Measurements from ENCODE around the gene PRKAR2B. TPM values are rescaled to one million over a fixed set of nuclear protein-coding genes. Genes with fewer than 3 reads are reported as not detected.
"Not testable (repeated sequence)": the region's sequence is repeated elsewhere in the genome, so short reads cannot be mapped to it uniquely, and the experiment has no call there.

Gene PRKAR2B
- total RNA-seq, 4 donors from 2014 or later = 3.0 to 28.1 (median 5.7) TPM

DNA sequence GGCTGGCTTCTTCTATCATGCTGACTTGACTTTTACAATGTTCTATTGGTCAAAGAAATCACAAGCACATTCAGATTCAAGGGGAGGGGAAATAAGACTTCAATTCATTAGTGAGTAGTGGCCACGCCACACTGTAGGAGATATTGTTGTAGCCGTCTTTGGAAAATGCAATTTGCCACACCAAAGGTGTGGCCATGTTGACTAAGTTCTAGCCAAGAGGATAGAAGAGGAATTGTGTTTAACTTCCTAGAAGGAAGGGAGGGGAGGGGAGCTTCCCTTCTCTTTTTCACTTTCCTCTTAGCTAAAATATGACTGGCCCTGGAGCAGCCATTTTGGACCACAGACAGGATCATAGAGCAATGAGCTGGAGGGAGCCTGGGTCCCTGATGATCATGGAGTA lies 3.4 kb upstream of the PRKAR2B start:
- TF ChIP-seq POLR2A (IDR thresholded peaks at IDR 0.05) = no peak
- TF ChIP-seq, protein P1, sequence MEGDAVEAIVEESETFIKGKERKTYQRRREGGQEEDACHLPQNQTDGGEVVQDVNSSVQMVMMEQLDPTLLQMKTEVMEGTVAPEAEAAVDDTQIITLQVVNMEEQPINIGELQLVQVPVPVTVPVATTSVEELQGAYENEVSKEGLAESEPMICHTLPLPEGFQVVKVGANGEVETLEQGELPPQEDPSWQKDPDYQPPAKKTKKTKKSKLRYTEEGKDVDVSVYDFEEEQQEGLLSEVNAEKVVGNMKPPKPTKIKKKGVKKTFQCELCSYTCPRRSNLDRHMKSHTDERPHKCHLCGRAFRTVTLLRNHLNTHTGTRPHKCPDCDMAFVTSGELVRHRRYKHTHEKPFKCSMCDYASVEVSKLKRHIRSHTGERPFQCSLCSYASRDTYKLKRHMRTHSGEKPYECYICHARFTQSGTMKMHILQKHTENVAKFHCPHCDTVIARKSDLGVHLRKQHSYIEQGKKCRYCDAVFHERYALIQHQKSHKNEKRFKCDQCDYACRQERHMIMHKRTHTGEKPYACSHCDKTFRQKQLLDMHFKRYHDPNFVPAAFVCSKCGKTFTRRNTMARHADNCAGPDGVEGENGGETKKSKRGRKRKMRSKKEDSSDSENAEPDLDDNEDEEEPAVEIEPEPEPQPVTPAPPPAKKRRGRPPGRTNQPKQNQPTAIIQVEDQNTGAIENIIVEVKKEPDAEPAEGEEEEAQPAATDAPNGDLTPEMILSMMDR (IDR thresholded peaks at IDR 0.05) = no peak

DNA sequence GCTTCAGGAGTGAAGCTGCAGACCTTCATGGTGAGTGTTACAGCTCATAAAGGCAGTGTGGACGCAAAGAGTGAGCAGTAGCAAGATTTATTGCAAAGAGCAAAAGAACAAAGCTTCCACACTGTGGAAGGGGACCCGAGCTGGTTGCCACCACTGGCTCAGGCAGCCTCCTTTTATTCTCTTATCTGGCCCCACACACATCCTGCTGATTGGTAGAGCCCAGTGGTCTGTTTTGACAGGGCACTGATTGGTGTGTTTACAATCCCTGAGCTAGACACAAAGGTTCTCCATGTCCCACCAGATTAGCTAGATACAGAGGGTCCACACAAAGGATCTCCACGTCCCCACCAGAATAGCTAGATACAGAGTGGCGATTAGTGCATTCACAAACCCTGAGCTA lies 2.7 kb upstream of the PRKAR2B start:
- H3K9me3 ChIP-seq, DNase-seq, H3K27me3 ChIP-seq, H3K27ac ChIP-seq, H3K36me3 ChIP-seq, H3K4me3 ChIP-seq: not testable (repeated sequence)
- H3K4me1 ChIP-seq = peaks cover 0 to 20% (median 2%) of the 10 kb centered on the region in 4 donors

More for the DNA sequence above, 3.4 kb upstream of the PRKAR2B start:
- Histone ChIP-seq H3K27me3 (no peaks in the 10 kb centered on the region), H3K27ac (no peak overlapping the region), H3K9me3 (no peaks in the 10 kb centered on the region), H3K36me3 (no peaks in the 10 kb centered on the region), H3K4me3 (no peak overlapping the region), H3K4me1 (peaks cover 0 to 15% (median 2%) of the 10 kb centered on the region in 4 donors)
- DNase-seq = no peak

GRCh38 chr7:107042326-107042910 lies 2.1 kb upstream of the PRKAR2B start:
- DNase-seq, H3K4me3 ChIP-seq, H3K27ac ChIP-seq: not testable (repeated sequence)

DNA sequence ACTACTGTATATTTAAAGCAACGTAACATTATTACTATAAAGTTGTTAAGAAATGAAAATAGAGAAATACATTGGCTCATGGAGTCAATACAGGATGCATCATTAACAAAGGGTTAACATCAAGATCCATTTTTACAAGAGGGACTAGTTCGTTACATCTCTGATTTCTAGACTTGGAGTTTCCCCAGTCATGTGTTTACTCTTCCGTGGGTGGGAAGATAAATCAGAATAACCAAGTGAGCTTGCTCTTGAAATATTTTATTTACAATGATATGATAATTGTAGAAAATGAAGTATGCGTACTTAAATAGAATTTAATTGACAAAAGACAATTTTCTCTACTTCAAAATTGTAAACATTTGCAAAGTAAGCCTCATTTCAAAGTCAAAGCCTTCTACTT lies 1.0 kb upstream of the PRKAR2B start:
- H3K27me3 ChIP-seq = no peaks in the 10 kb centered on the region
- no peak for TF ChIP-seq POLR2A (IDR thresholded peaks at IDR 0.05)
- TF ChIP-seq, protein P1 (IDR thresholded peaks at IDR 0.05) = no peak
- peak overlapping the region in 1 of 4 donors; percentile 84 for H3K27ac ChIP-seq
- no peaks in the 10 kb centered on the region for H3K36me3 ChIP-seq
- no peak overlapping the region for H3K4me3 ChIP-seq
- H3K9me3 ChIP-seq = no peaks in the 10 kb centered on the region
- peaks cover 0 to 20% (median 2%) of the 10 kb centered on the region in 4 donors for H3K4me1 ChIP-seq
- DNase-seq = no peak

More at GRCh38 chr7:107042326-107042910, 2.1 kb upstream of the PRKAR2B start:
- H3K9me3 ChIP-seq, H3K27me3 ChIP-seq, H3K36me3 ChIP-seq: not testable (repeated sequence)
- peaks cover 0 to 20% (median 2%) of the 10 kb centered on the region in 4 donors for H3K4me1 ChIP-seq

GRCh38 chr7:107043921-107044346 lies 571 bp upstream of the PRKAR2B start:
- no peaks in the 10 kb centered on the region for H3K27me3 ChIP-seq

DNA sequence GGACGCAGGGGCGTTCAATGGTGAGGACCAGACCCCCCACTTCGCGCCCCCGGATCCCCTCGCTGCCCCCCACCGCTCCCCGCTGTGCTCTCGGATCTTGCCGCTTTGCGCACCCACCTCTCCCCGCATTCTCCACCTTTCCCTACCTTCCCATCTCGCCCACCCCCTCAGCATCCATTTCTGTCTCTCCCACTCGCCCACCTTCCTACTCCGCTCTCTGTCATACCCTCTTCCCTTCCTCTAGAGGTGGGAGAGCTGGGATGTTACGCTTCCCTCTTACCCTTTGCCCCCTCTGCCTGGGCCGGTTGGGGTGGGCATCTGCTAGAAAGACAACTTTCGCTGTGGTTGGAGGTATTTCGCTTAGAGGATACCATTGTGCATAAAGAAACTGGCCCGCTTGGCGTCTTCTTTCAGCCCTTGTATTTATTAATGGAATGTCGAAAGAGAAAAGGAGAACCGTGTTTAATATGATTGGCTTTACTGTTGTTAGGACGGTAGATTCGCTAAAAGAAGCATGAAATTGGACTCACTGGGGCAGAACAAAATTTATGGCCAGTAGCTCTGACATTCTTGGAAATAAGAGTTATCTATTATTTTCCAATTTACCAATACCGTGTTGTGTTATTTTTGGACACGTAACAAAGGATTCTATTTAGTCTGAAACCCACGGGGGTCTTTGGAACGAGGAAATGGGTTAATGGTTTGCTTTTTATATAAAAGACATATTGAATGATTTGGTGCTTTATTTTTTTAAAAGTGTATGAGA lies 873 bp downstream of the PRKAR2B start:
- H3K9me3 ChIP-seq = no peaks in the 10 kb centered on the region
- DNase-seq = no peak
- H3K27ac ChIP-seq = peak overlapping the region in 3 of 4 donors; percentile 66 to 74 (median 69)
- H3K27me3 ChIP-seq = no peaks in the 10 kb centered on the region
- no peaks in the 10 kb centered on the region for H3K36me3 ChIP-seq
- peaks cover 0 to 20% (median 2%) of the 10 kb centered on the region in 4 donors for H3K4me1 ChIP-seq
- TF ChIP-seq POLR2A (IDR thresholded peaks at IDR 0.05) = no peak
- TF ChIP-seq, protein P1 (IDR thresholded peaks at IDR 0.05) = no peak
- H3K4me3 ChIP-seq = peak overlapping the region; percentile 48 to 77 (median 64)

More at GRCh38 chr7:107043921-107044346, 571 bp upstream of the PRKAR2B start:
- Histone ChIP-seq H3K4me3 (peak overlapping the region; percentile 36 to 77 (median 64)), H3K36me3 (no peaks in the 10 kb centered on the region), H3K27ac (peak overlapping the region; percentile 52 to 84 (median 66)), H3K9me3 (no peaks in the 10 kb centered on the region), H3K4me1 (peaks cover 0 to 20% (median 2%) of the 10 kb centered on the region in 4 donors)
- DNase-seq = no peak
- TF ChIP-seq POLR2A (IDR thresholded peaks at IDR 0.05) = no peak
- TF ChIP-seq, protein P1 (IDR thresholded peaks at IDR 0.05) = no peak

Data from Peyer's patch (tissue), 4 donors.